GM13976 (cell line): ENCODE results near the gene OR5AC2.

Source experiments
- DNase-seq: peaks from one replicate; pipeline ENCODE4 v3.0.0; 2012; ENCODE audit warnings: low spot score
- CTCF ChIP-seq: IDR thresholded peaks from 2 replicates; pipeline ENCODE4 v1.5.1; 2012; ENCODE audit warnings: borderline replicate concordance, mild to moderate bottlenecking; ENCODE audit not compliant: insufficient read depth; ENCODE audit errors: extremely low read depth, missing control alignments, control extremely low read depth
- in situ Hi-C: fragments of 300-500 bp; cut with MboI; formaldehyde crosslinking; loops from one replicate; pipeline ENCODE4 v1.12.0; 2022; ENCODE audit warnings: low sequenced_read_pairs, mixed read lengths, inconsistent platforms; ENCODE audit not compliant: unreplicated experiment

The OR5AC2 gene

DNA sequence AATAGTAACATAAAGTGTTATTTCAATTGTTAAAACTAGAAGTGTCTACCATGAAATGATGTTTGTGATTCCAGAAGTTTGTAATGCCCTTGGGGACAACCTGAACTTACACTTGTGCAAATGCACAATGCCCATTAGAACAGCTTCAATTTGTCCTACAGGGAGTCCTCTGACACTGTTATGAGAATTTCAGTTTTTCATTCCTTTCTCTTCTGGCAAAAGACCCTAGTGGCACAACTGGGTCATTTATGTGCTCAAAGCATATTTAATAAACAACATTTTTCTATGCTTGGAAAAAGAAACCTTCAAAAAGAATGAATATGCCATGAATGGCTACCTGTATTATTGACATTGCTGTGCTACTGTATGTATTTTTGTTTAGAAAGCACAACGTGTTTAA, 43.4 kb downstream of the OR5AC2 start, which contains the start of gene OR5H1:
Gene OR5H1 (plus strand): TSS at position 301 of the 400 bp plus-strand sequence. CDS start 1,977 bp downstream, outside the sequence.
- DNase-seq, result no peak
- in situ Hi-C loops, result no loop called here
- TF ChIP-seq CTCF, result no peak

- no peak for DNase-seq
- in situ Hi-C loops, result no loop called here
- TF ChIP-seq CTCF, result no peak
These were observed 49.7 kb downstream of the OR5AC2 start for GRCh38 chr3:98136631-98137030.
